Fibroblast of peridontal ligament (primary cell): Measurements from ENCODE around the gene RAB15.

Experiments
- DNase-seq: peaks from one replicate; pipeline ENCODE4 v3.0.0-alpha.2; 2010; ENCODE audit errors: extremely low read depth

Gene RAB15

DNA sequence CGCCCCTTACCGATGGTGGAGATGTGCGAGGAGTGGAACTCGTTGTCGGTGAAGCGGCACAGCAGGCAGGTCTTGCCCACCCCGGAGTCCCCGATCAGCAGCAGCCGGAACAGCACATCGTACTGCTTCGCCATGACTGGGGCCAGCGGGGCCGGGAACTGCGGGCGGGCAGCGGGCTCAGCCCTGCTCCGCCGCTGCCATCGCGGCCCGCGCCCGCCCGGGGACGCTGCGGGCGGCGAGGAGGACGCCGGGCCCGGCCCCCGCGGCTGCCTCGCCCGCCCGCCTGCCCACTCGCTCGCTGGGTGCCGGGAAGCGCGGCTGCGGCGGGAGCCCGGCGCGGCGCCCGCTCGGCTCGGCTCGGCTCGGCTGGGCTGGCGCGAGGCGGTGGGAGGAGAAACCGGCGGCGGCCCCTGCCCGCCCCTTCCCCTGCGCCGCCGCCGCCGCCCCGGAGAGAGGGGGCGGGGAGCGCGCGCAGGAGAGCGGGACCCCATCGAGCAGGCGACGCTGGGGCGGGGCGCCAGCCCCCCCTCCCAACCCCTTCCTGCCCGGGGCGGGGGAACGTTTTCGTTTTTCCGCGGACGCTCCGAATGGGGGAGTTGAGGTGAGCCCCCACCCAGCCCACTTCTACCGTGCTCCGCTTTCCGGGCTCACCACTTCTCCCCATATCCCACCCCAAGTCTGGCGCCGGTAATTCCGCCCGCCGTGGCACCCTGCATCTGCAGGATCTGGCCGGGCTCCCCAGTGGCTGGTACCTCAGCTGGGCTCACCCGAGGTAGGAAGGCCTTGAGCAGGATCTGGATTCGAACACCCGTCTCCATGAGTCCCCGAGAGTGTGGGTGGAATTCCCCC, at the start of gene RAB15:
TSS of gene RAB15 (minus strand) at position 394 of the 849 bp plus-strand sequence. CDS start at position 134, 260 bp downstream.
- DNase-seq, result no peak

GRCh38 chr14:65019944-65020566, 47.9 kb upstream of the RAB15 start:
- DNase-seq, result peak; percentile 93

- DNase-seq, result no peak
Measured at GRCh38 chr14:65016471-65016870, 44.3 kb upstream of the RAB15 start.

- no peak for DNase-seq
Measured at GRCh38 chr14:65015391-65015790, 43.3 kb upstream of the RAB15 start.

DNA sequence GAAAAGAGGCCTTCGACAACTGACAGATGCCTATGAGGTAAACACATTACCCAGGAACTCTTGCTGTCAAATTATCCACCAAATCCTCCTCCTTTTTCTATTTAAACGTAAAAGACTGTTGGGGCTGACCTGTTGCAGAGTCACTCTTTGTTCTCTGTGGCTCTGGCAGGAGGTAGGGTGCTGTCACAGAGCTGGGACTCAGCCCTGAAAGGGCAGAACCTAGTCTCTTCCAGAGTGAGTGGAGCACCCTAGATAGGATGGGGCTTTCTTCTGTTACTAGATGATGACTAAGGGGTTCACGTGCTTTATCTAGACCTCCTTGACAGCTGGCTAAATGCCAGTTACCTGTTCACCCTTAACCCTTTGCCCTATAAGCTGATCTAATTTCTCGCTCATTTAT, 40.2 kb upstream of the RAB15 start:
- DNase-seq, result no peak

GRCh38 chr14:65011538-65011937, 39.4 kb upstream of the RAB15 start:
- DNase-seq, result no peak

GRCh38 chr14:65010211-65010931, 38.2 kb upstream of the RAB15 start:
- no peak for DNase-seq

DNA sequence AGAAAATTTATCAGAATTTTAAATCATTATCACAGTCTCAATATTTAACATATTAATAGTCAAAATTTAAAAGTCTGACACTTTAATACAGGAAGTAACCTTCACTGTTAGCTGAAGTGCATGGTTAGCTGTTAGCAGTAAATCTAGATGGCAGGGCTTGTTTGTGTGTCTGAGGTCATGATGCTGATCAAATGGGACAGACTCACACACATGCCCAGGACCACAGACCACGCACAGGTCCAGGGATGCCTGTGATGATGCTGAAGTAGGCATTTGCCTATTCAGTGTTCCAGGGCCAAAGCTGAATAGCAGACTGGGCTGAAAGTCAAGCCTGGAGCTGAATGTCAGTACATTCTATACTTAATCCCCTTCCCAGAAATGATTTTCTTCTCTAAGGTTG, 35.1 kb upstream of the RAB15 start:
- DNase-seq, result no peak

GRCh38 chr14:65006261-65006721, 34.2 kb upstream of the RAB15 start:
- DNase-seq, result peak; percentile 40

DNA sequence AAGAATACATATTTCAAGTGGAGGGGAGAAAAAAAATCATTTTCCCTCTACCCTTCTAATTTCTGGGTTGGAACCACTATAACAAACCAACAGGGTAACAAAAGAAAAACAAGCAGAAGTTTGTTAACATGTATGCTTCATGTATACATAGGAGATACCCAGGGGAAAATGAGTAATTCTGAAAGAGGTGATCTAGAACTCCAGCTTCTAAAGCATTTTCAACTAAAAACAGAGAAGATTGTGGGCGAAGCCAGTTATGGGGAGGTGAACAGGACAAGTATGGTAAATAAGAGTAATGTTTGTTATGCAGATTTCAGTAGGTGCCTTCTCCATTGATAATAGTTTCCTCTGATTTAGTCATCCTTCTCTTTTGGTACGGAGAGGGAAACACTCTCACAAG, 31.3 kb upstream of the RAB15 start:
- DNase-seq, result peak; percentile 66

- DNase-seq, result peak; percentile 81
Measured at GRCh38 chr14:65002586-65003210, 30.6 kb upstream of the RAB15 start.

- no peak for DNase-seq
Measured at GRCh38 chr14:65001723-65002122, 29.6 kb upstream of the RAB15 start.

- peak; percentile 64 for DNase-seq
Measured at GRCh38 chr14:65000898-65001591, 28.9 kb upstream of the RAB15 start.

GRCh38 chr14:64998455-64998931, 26.4 kb upstream of the RAB15 start:
- peak; percentile 53 for DNase-seq

- no peak for DNase-seq
Measured at GRCh38 chr14:64997108-64997794, 25.1 kb upstream of the RAB15 start.

DNA sequence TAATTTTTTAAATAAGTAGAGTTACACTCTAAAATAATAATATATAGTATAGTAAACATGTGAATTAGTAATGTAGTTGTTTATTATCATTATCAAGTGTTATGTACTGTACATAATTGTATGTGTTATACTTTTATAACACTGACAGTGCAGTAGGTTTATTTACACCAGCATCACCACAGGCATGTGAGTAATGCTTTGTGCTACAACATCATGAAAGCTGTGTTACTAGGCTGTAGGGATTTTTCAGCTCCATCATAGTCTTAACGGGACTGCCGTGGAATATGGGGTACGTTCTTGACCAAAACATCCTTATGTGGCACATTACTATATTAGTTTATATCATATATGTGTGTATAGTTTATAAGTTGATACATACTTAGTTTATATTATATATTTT, 23.2 kb upstream of the RAB15 start:
- DNase-seq, result peak; percentile 49

- DNase-seq, result no peak
Measured at GRCh38 chr14:64994540-64994939, 22.4 kb upstream of the RAB15 start.

DNA sequence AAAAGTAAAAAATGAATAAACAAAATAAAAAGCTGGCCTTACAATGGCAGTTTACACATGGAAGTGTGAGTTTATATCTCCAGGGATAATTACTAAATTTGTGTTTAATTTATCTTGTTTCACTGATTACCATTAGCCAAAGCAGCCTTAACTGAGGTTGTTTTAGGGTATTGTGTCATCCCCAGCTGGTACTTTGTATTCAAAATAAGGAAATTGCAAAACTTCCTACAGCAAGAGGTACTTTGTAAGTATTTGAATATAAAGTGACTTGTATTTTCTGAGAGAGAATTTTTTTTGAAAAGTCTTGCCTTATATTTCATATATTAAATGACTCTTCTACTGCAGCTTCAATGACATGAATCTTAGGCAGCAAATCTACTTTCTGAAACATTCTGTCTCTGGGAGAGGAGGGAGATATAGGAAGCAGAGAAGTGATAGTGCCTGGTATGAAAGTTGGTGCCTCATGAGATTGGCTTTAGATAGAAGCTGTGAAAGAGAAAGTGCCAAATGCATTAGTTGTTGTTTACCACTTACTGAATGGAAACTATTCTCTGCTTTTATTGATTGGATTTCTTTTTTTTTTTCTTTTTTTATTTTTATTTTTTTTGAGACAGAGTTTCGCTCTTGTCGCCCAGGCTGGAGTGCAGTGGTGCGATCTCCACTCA, 21.3 kb upstream of the RAB15 start:
- no peak for DNase-seq

DNA sequence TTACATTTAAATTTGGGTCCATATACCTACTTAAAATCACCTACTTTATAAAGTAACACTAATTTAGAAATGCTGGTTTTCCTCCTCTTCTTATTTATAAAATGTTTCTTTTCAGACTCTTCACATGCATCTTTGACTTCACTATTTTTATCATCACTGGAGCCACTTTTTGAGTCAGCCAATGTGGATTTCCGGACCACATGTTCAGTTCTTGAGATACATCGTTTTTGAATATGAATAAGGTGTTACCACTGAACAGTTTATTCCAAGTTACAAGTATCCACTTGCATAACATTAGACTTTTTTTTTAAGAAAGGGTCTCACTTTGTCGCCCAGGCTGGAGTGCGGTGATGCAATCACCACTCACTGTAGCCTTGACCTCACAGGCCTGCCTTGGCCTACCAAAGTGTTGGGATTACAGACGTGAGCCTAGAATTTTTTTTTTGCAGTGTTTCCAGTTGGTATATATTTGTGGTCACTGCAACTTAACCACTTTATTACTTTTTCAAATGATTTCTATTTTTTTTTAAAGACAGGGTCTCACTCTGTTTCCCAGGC, 20.3 kb upstream of the RAB15 start:
- no peak for DNase-seq

DNA sequence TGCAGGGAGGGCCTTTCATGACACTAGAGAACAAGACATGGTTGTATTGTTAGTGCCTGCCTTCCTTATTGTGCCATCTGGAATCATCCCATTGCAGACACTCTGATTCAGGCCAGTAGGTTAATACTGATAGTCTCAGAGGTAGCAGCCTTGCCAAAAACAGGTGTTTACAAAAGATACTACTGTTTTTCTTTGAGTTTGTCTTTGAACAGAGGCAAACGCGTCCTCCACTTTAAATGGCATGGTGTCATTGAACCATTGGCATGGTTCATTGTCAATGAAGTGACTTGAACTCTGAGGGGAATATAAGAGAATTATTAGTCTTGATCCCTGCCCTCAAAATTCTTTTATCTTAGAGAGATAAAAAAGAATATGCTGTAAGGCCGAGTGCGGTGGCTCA, 18.8 kb upstream of the RAB15 start:
- no peak for DNase-seq
